GM18505 (cell line): ENCODE results near the gene SCN10A.

Experiments used
- ATAC-seq: cut with Tn5 transposase; IDR thresholded peaks from one replicate; pipeline ENCODE4 v1.9.1; 2021; ENCODE audit not compliant: unreplicated experiment
- POLR2A ChIP-seq: IDR thresholded peaks from 4 replicates; pipeline ENCODE4 v1.6.1; 2011; ENCODE audit warnings: borderline replicate concordance; ENCODE audit not compliant: insufficient read depth, insufficient read length; ENCODE audit errors: extremely low read depth

Gene SCN10A

DNA sequence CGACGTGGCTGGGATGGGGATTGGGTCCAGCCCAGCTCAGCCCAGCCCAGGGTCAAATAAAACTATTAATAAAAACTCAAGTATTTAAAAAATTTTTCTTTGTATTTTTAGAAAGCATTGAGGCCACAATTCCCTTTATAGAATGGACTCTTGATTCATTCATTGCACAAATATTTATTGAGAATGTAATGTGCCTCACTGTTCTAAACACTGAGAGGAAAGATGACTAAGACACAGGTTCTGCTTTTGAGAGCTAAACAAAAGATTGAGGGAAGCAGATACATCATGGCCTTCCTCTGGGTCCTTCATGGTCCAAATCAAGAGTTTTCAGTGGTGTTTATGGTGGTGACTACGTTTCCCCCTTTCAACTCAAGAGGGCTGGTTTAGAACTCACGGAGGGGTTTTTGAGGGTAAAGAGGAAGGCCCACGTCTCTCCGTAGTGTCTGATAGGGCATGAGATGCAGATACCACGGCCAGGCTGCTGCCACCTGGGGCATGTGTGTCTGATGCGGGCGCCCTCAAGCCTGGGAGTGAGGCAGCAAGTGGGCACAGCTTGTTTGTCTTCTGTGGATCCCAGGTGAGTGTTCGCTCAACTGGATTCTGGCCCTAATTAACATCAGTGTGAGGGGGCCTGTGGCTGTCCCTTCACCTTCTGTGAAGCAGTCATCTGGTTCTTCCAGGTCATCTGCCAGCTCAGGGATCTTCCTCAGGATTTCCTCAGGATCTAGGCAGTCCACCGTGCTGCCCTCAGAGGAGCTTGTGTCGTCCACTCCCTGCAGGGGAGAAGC lies 93.0 kb downstream of the SCN10A start:
- TF ChIP-seq POLR2A: no peak
- no peak for ATAC-seq

DNA sequence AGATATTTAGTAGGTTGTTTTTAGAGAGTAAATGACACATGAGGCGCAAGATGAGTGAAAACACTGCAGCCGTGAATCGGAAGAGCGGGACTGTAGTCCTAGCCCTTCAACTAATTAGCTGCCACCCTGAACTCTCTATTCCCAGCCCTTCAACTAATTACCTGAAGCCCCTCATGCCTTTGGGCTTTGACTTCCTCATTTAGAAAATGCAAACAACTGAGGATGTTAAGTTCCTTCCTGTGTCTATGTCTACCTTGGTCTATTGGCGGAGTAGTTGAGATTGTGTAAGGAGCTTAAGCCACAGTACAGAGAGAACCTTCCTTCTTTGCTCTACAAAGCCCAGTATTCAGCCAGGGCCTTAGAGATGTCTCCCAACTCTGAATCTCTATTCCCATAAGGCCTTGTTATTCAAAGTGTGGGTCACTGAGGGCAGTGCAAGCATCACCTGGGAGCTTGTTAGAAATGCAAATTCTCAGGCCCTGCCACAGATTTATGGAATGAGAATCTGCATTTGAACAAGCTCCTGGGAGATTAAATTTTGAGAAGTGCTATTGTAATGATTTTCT lies 94.7 kb downstream of the SCN10A start:
- no peak for ATAC-seq
- TF ChIP-seq POLR2A: no peak

DNA sequence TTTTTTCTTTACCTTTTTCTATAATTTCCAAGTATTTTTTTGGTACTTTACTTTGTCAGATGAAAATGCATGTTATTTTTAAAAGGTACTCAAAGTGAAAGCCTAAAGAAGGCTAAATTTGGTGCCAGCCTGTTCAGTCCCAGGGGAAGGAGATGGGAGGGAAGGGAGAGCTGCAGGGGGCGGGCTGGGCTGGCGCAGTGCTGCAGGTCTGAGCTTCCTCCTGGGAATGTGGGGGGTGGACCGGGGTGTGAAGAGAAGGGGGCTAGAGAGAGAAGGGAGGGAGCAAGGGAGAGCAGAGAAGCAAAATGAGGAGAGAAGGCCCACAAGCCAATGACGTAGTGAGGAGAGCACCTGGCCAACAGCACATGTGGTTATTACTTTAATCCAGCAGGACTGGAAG lies 95.6 kb downstream of the SCN10A start:
- no peak for ATAC-seq
- no peak for TF ChIP-seq POLR2A

DNA sequence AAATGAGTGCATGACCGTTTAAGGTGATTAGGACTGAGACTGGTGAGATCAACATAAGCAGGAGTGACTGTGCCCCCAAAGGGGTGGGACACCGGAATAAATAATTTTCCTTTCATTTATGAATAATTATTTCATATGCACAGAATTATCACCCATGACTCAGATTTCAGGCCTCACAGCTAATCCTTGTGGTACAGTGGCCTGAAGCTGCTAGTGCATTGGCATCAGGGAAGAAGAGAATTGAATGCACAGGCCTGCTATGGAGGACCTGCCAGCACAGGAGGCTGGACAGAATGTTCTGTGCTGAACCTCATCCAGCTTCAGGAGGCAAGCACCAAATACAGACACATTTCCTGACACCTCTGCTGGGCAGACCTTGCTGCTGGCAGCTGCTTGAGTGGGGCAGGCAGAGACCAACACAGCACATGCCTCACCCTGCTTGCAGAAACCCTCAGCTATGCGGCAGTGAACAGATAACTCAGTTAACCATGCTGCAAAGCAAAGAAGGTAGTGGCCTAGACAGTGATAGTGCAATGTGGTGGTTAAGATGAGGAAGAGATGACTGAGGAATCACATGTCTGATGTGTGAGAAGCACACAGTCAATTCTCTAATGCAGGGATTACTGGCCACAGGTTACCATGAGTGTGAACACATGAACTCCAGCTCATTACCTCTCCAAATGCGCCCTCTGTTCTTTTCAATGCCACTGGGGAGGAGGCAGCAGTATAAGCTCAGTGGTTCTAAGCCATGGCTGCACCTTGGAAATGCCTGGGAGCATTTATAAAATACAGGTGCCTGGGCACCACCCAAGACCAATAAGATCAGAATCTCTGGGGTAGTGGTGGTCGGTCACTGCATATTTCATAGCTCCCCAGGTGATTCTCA lies 98.4 kb downstream of the SCN10A start:
- TF ChIP-seq POLR2A: no peak
- no peak for ATAC-seq

DNA sequence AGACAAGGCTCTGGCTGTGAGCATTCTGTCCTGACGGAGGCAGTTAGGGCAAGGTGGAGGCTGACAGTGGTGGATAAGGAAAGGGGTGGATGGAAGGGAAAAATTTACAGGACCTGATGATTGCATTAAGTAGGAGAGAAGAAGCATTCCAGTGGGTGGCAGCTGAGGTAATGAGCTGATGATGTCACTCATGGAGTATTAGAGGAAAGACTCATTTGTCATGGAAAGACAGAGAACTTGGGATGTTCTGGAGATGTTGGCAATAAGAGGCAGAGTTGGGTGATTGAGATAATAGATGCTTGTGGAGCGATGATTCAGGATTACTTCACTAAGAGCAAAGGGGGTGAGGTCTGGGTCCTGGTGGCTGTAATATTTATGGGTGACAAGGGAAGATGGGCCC lies 102.9 kb downstream of the SCN10A start:
- ATAC-seq: no peak
- no peak for TF ChIP-seq POLR2A

DNA sequence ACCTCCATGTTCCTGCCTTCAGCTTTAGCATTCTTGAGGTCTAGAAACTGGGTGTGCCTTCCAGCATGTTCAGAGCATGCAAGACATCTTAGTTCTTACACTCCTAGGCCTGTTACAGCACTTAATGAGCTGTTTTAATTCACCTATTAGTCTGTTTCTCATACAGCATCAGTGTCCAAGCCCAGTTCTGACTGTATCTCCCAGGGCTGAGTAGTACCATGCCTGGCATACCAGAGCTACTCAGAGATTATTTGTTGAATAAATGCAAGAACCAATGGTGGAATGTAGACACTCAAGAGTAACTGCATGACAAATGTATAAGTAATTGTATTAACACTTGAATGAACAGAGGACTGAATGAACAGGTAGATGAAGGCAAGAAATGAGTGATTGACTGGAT lies 104.7 kb downstream of the SCN10A start:
- no peak for ATAC-seq
- TF ChIP-seq POLR2A: no peak

DNA sequence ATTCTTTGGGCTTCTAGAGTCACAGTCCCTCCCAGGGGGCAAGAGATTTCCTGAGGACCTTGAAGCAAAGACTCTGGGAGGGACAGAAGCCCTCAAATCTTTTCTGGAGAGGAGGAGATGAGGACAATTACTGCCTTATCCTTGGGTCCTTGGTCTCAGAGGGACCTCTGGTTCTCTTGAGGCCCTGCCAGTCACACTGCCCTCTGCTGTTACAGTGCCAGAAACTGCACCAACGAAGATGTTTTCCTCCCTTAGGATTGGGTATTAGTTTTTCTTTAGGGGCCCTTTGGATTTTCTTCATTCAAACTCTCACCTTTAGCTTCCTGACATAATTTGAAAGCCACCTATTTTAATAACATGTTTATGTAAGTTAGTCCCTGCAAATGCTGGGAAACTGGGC lies 108.3 kb downstream of the SCN10A start:
- no peak for ATAC-seq
- no peak for TF ChIP-seq POLR2A

DNA sequence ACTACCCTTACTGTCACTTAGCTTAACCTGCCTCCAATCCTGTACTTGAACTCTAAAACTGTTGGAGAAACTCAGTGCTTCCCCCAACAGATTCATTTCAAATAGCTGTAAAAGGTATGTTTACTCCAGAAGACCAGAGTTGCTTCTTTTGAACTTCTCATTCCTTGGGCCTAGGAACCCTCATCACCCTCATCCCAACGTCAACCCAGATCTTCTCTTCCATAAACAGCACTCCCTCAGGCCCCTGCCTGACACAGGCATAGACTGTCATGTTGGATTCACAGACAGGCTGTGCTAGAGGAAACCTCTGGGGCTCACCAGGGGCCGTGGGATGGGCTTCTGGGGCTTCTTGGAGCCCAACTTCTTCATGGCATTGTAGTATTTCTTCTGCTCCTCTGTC lies 109.1 kb downstream of the SCN10A start:
- TF ChIP-seq POLR2A: no peak
- no peak for ATAC-seq

DNA sequence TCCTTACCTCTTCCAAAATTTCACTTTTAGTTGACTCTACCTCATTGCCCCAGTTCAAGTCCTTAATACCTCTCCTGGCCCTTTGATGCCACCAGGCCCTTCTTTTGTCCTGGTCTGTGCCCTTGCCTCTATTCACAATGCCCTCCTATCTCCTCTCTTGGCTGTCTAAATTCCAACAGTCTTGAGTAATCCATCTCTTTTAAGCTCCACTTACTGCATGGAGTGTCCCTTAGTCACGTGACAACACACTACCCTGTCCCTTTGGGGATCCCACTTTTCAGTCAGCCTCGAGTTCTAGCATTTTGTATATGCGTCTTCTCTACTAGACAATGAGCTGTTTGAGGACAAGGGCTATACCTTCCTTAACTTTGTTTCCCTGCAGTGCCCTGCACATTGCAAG lies 113.8 kb downstream of the SCN10A start:
- ATAC-seq: no peak
- TF ChIP-seq POLR2A: no peak

DNA sequence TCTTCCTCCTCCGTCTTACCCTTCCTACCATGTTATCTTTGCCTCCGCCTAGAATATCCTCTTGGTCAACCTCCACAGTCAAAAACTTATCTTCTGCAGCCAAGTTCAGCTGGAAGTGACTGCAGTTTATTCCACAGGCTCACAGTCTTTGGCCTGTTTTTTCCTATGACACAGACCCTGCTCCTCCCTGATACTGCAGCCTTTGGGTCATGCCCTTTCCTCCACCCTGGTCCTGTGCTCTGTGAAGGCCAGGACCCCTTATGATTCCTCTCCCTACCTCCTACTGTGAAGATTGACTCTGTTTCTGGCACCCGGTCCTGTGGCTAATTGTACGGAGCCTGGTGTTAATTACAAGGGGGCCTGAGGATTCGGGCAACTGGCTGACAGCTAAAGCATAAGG lies 117.3 kb downstream of the SCN10A start:
- ATAC-seq: no peak
- no peak for TF ChIP-seq POLR2A

DNA sequence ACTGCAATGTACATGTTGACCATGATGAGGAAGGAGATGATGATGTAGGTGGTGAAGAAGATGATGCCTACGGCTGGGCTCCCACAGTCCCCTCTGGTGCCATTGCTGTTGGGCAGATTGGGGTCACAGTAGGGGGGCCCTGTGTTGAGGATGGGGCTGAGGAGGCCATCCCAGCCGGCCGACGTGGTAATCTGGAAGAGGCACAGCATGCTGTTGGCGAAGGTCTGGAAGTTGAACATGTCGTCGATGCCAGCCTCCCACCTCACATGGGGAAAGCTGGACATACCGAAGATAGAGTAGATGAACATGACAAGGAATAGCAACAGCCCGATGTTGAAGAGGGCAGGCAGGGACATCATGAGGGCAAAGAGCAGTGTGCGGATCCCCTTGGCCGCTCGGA lies 118.0 kb downstream of the SCN10A start:
- no peak for ATAC-seq
- no peak for TF ChIP-seq POLR2A

DNA sequence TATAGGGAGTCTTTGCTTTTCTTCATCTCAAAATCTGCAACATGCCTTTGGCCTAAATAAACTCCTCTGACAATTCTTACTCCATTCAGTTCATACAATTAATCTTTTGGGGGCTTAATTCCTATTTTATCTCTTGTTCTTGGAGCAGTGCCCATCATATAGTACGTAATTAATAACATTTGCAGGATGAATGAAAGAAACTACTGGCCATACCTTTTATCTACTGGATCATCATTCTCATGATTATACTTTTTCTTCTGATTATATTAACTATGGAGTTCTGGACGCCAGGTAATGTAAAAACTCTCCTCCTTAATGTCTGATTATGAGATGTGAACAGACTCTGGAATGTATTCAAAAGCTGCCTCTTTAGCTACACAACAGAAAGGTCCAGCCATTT lies 120.0 kb downstream of the SCN10A start:
- ATAC-seq: no peak

DNA sequence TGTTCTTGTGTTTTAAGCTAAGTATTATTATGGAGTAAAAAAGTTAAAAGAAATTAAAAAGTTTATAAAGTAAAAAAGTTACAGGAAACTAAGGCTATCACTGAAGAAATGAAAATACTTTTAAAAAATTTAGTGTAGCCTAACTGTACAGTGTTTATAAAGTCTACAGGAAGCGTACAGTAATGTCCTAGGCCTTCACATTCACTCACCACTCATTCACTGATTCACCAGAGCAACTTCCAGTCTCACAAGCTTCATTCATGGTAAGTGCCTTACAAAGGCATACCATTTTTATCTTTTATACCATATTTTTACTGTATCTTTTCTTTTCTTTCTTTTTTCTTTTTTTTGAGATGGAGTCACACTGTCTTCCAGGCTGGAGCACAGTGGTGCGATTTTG lies 125.8 kb downstream of the SCN10A start:
- TF ChIP-seq POLR2A: no peak
- no peak for ATAC-seq

More for the DNA sequence above, 120.0 kb downstream of the SCN10A start:
- no peak for TF ChIP-seq POLR2A
